ENCODE results near the gene GNAT3. TPM values are rescaled to one million over a fixed set of nuclear protein-coding genes. Genes with fewer than 3 reads are reported as not detected.

The GNAT3 gene
- polyA plus RNA-seq, 1 donor, result 0.57 TPM

GRCh38 chr7:80449836-80450235, 62.0 kb downstream of the GNAT3 start:
- H3K4me3 ChIP-seq (ENCODE audit: low read length), result no peak overlapping the region
- 70% methylated on average over 2 of the region's 4 CpGs for WGBS (ENCODE audit: insufficient coverage, low lambda C conversion rate)
- H3K4me1 ChIP-seq (ENCODE audit: control insufficient read depth, insufficient read depth, low read length), result peaks cover 18% of the 10 kb centered on the region
- DNase-seq, result peak; percentile 59 to 78
- no peaks in the 10 kb centered on the region for H3K36me3 ChIP-seq (ENCODE audit: control insufficient read depth, insufficient read depth, low read length)
- peak overlapping the region; percentile 62 for H3K27ac ChIP-seq (ENCODE audit: low read length)
- H3K27me3 ChIP-seq (ENCODE audit: control insufficient read depth, insufficient read depth, low read length), result no peaks in the 10 kb centered on the region
- no peaks in the 10 kb centered on the region for H3K9me3 ChIP-seq (ENCODE audit: control insufficient read depth, low read depth, low read length)

DNA sequence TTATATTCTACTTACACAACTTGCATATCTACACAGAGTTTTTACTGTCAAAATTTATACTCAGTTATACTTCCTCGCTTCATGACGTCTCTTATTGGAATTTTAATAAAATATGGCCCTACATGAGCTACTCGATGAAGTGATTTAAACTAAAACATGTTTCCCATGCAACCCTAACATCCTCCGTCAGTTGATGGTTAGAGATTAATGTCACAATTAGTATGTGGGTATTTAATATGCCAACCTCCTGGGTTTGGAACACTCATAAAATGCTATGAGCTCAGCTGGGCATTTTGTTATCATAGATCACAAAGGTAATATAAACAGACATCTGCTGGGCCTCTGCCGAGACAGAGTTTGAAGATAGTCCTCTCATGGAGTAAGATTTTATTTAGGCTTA, 66.5 kb downstream of the GNAT3 start:
- WGBS (ENCODE audit: insufficient coverage, low lambda C conversion rate), result 80% methylated on average over 3 of the region's 5 CpGs
- Histone ChIP-seq H3K4me1 (ENCODE audit: control insufficient read depth, insufficient read depth, low read length) (peaks cover 10% of the 10 kb centered on the region), H3K9me3 (ENCODE audit: control insufficient read depth, low read depth, low read length) (no peaks in the 10 kb centered on the region), H3K27ac (ENCODE audit: low read length) (no peak overlapping the region), H3K4me3 (ENCODE audit: low read length) (no peak overlapping the region), H3K36me3 (ENCODE audit: control insufficient read depth, insufficient read depth, low read length) (no peaks in the 10 kb centered on the region), H3K27me3 (ENCODE audit: control insufficient read depth, insufficient read depth, low read length) (no peaks in the 10 kb centered on the region)
- DNase-seq, result no peak

DNA sequence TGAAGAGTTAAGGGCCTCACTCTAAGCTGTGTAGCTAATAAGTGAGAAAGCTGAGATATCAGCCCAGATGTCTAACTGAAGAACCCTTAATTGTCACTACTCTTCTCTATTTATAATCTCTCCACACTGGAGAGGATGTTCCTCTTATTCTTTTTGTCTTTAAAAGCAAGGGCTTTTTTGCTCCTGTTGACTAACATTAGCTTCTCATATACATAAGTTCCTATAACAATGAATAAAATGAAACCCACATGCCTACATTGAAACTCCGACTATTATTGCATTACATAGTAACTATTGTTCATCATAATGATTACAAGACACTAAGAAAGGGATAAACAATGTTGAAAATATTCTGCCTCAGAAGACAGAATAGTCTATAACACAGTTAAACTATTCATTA, 67.1 kb downstream of the GNAT3 start:
- H3K9me3 ChIP-seq (ENCODE audit: control insufficient read depth, low read depth, low read length), result no peaks in the 10 kb centered on the region
- no peak overlapping the region for H3K27ac ChIP-seq (ENCODE audit: low read length)
- DNase-seq, result no peak
- no peaks in the 10 kb centered on the region for H3K27me3 ChIP-seq (ENCODE audit: control insufficient read depth, insufficient read depth, low read length)
- H3K4me1 ChIP-seq (ENCODE audit: control insufficient read depth, insufficient read depth, low read length), result peaks cover 6% of the 10 kb centered on the region
- no CpG with 5 or more reads among the region's 1 CpG for WGBS (ENCODE audit: insufficient coverage, low lambda C conversion rate)
- H3K36me3 ChIP-seq (ENCODE audit: control insufficient read depth, insufficient read depth, low read length), result no peaks in the 10 kb centered on the region
- no peak overlapping the region for H3K4me3 ChIP-seq (ENCODE audit: low read length)

GRCh38 chr7:80443325-80443724, 68.5 kb downstream of the GNAT3 start:
- Histone ChIP-seq H3K4me3 (ENCODE audit: low read length) (no peak overlapping the region), H3K27ac (ENCODE audit: low read length) (no peak overlapping the region), H3K27me3 (ENCODE audit: control insufficient read depth, insufficient read depth, low read length) (no peaks in the 10 kb centered on the region), H3K36me3 (ENCODE audit: control insufficient read depth, insufficient read depth, low read length) (no peaks in the 10 kb centered on the region), H3K4me1 (ENCODE audit: control insufficient read depth, insufficient read depth, low read length) (no peaks in the 10 kb centered on the region), H3K9me3 (ENCODE audit: control insufficient read depth, low read depth, low read length) (no peaks in the 10 kb centered on the region)
- WGBS (ENCODE audit: insufficient coverage, low lambda C conversion rate), result no CpG with 5 or more reads among the region's 3 CpGs
- no peak for DNase-seq

DNA sequence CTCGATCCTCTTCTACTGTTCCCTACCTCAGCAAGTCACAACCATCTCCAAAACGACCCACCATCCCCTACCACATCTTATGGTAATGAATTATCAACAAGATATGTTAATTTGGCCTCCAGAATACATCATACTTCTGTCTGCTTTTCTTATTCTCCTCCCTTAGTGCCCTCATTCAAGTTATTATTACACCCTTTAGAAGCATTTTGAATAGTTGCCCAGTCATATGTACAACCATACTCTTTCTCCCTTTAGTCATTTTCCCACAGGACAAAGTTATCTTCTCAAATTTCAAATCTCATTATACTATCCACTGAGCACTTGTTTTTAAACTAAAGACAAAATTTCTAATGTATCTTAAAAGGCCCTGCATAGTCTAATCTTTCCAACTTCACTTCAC, 71.0 kb downstream of the GNAT3 start:
- Histone ChIP-seq H3K27ac (ENCODE audit: low read length) (no peak overlapping the region), H3K27me3 (ENCODE audit: control insufficient read depth, insufficient read depth, low read length) (no peaks in the 10 kb centered on the region), H3K4me1 (ENCODE audit: control insufficient read depth, insufficient read depth, low read length) (no peaks in the 10 kb centered on the region), H3K9me3 (ENCODE audit: control insufficient read depth, low read depth, low read length) (no peaks in the 10 kb centered on the region), H3K36me3 (ENCODE audit: control insufficient read depth, insufficient read depth, low read length) (no peaks in the 10 kb centered on the region), H3K4me3 (ENCODE audit: low read length) (no peak overlapping the region)
- 52% methylated on average over 2 of the region's 2 CpGs for WGBS (ENCODE audit: insufficient coverage, low lambda C conversion rate)
- DNase-seq, result no peak

- Histone ChIP-seq H3K27ac (ENCODE audit: low read length) (no peak overlapping the region), H3K27me3 (ENCODE audit: control insufficient read depth, insufficient read depth, low read length) (no peaks in the 10 kb centered on the region), H3K4me3 (ENCODE audit: low read length) (no peak overlapping the region), H3K36me3 (ENCODE audit: control insufficient read depth, insufficient read depth, low read length) (no peaks in the 10 kb centered on the region), H3K9me3 (ENCODE audit: control insufficient read depth, low read depth, low read length) (no peaks in the 10 kb centered on the region), H3K4me1 (ENCODE audit: control insufficient read depth, insufficient read depth, low read length) (no peaks in the 10 kb centered on the region)
- 93% methylated on average over 3 of the region's 4 CpGs for WGBS (ENCODE audit: insufficient coverage, low lambda C conversion rate)
- DNase-seq, result no peak
Measured at GRCh38 chr7:80439894-80440821, 71.7 kb downstream of the GNAT3 start.

DNA sequence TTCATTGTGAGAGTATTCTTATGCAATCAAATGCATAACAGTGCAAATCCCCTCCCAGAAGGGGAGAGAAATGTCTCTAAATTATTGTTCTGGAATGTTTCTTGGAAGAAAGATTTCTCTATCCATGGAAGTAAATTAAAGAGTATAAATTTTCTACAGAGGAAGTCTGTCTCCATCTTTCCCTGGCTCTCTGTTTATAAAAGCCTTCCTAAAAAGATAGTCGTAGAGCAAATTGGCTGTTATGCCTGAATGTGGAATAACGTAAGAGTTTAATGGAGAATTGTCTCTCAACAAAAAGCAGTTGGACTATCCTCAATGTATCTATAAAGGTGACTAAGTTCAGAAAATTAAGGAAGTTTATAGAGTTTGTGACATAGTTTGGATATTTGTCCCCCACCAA, 76.3 kb downstream of the GNAT3 start:
- no peaks in the 10 kb centered on the region for H3K4me1 ChIP-seq (ENCODE audit: control insufficient read depth, insufficient read depth, low read length)
- no peak overlapping the region for H3K27ac ChIP-seq (ENCODE audit: low read length)
- no peak for DNase-seq
- no peaks in the 10 kb centered on the region for H3K9me3 ChIP-seq (ENCODE audit: control insufficient read depth, low read depth, low read length)
- H3K27me3 ChIP-seq (ENCODE audit: control insufficient read depth, insufficient read depth, low read length), result no peaks in the 10 kb centered on the region
- WGBS (ENCODE audit: insufficient coverage, low lambda C conversion rate), result 100% methylated on average over 2 of the region's 2 CpGs
- H3K36me3 ChIP-seq (ENCODE audit: control insufficient read depth, insufficient read depth, low read length), result no peaks in the 10 kb centered on the region
- no peak overlapping the region for H3K4me3 ChIP-seq (ENCODE audit: low read length)

DNA sequence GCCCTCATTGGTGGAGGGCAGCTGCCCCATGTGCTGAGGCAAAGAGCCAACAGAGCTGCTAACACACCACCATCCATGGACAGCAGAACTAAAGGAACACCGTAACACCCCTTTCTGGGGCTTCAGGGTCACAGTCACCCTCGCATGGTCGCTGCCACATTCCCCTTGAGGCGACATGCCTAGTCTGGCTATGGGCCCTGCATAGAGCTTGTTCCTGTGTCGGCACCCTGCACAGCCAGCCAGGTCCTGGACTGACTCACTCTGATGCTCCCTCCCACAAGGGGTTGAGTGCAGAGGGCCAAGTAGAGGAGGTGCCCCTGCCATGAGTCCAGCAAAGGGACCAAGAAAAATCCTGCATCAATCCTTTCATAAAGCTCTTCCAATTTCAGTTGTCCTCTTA, 77.8 kb downstream of the GNAT3 start:
- H3K36me3 ChIP-seq (ENCODE audit: control insufficient read depth, insufficient read depth, low read length), result no peaks in the 10 kb centered on the region

GRCh38 chr7:80432166-80432565, 79.7 kb downstream of the GNAT3 start:
- no peaks in the 10 kb centered on the region for H3K9me3 ChIP-seq (ENCODE audit: control insufficient read depth, low read depth, low read length)
- no peak overlapping the region for H3K4me3 ChIP-seq (ENCODE audit: low read length)
- no peaks in the 10 kb centered on the region for H3K36me3 ChIP-seq (ENCODE audit: control insufficient read depth, insufficient read depth, low read length)
- DNase-seq, result no peak
- no peak overlapping the region for H3K27ac ChIP-seq (ENCODE audit: low read length)
- H3K4me1 ChIP-seq (ENCODE audit: control insufficient read depth, insufficient read depth, low read length), result no peaks in the 10 kb centered on the region
- no peaks in the 10 kb centered on the region for H3K27me3 ChIP-seq (ENCODE audit: control insufficient read depth, insufficient read depth, low read length)
- WGBS (ENCODE audit: insufficient coverage, low lambda C conversion rate), result no CpG with 5 or more reads among the region's 1 CpG

More for the DNA sequence above, 77.8 kb downstream of the GNAT3 start:
- no CpG with 5 or more reads among the region's 5 CpGs for WGBS (ENCODE audit: insufficient coverage, low lambda C conversion rate)
- no peaks in the 10 kb centered on the region for H3K27me3 ChIP-seq (ENCODE audit: control insufficient read depth, insufficient read depth, low read length)
- no peak for DNase-seq
- no peak overlapping the region for H3K4me3 ChIP-seq (ENCODE audit: low read length)
- H3K27ac ChIP-seq (ENCODE audit: low read length), result no peak overlapping the region
- no peaks in the 10 kb centered on the region for H3K9me3 ChIP-seq (ENCODE audit: control insufficient read depth, low read depth, low read length)
- H3K4me1 ChIP-seq (ENCODE audit: control insufficient read depth, insufficient read depth, low read length), result no peaks in the 10 kb centered on the region

DNA sequence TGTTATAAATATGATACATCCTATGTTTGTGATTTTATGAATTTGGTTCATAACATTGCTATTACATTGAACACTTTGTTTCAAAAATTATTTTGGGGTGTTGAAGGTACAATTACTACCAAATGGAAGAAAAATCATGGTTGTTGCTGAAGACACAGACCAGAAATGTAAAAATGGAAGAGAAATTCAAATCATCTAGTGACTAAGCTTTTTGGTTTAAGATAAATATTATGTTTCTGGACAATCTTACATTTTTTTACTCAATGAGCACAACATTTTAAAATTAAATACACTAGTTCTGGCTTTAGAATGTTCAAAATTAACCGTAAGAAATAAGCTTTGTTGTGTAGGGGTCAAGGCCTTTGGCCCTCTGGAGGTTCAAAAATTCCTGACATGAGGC, 82.7 kb downstream of the GNAT3 start:
- Histone ChIP-seq H3K27me3 (ENCODE audit: control insufficient read depth, insufficient read depth, low read length) (no peaks in the 10 kb centered on the region), H3K9me3 (ENCODE audit: control insufficient read depth, low read depth, low read length) (no peaks in the 10 kb centered on the region), H3K27ac (ENCODE audit: low read length) (no peak overlapping the region), H3K4me3 (ENCODE audit: low read length) (no peak overlapping the region), H3K4me1 (ENCODE audit: control insufficient read depth, insufficient read depth, low read length) (no peaks in the 10 kb centered on the region), H3K36me3 (ENCODE audit: control insufficient read depth, insufficient read depth, low read length) (no peaks in the 10 kb centered on the region)
- no peak for DNase-seq
- no CpG with 5 or more reads among the region's 1 CpG for WGBS (ENCODE audit: insufficient coverage, low lambda C conversion rate)

Measured in large intestine (tissue), 3 donors.